ENCODE measurements around the gene PJA1. TPM values are rescaled to one million over a fixed set of nuclear protein-coding genes. Genes with fewer than 3 reads are reported as not detected.

The PJA1 gene
- total RNA-seq, 1 donor from 2014 or later: 18.6 TPM

DNA sequence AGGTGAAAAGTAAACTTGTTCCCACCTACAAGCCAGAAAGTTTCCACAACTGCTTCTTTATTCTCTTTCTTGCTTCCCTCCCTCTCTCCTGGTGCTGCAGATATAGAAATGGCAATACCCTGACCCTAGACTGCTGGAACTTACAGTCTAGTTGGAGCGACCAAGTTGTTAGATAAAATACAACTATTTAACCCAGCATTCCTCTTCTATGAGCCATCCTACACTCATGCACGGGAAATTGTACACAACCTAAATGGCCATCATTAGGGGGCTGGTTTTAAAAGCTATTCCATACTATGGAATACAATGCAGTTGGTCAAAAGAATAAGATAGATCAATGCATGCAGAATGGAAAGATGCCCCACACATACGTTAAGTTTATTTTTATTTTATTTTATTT, 41.1 kb downstream of the PJA1 start:
- no peak for DNase-seq
- no peaks in the 10 kb centered on the region for H3K9me3 Mint-ChIP-seq
- intact Hi-C loops (cut with micrococcal nuclease): no loop called here
- H3K27ac Mint-ChIP-seq: no peak overlapping the region
- ChIA-PET POLR2A (no interaction called here), CTCF (no interaction called here)
- no peaks in the 10 kb centered on the region for H3K36me3 Mint-ChIP-seq (ENCODE audit: low read depth)
- no peak for ATAC-seq (ENCODE audit: low read depth)
- peaks cover 3% of the 10 kb centered on the region for H3K27me3 Mint-ChIP-seq
- TF ChIP-seq, protein P1, sequence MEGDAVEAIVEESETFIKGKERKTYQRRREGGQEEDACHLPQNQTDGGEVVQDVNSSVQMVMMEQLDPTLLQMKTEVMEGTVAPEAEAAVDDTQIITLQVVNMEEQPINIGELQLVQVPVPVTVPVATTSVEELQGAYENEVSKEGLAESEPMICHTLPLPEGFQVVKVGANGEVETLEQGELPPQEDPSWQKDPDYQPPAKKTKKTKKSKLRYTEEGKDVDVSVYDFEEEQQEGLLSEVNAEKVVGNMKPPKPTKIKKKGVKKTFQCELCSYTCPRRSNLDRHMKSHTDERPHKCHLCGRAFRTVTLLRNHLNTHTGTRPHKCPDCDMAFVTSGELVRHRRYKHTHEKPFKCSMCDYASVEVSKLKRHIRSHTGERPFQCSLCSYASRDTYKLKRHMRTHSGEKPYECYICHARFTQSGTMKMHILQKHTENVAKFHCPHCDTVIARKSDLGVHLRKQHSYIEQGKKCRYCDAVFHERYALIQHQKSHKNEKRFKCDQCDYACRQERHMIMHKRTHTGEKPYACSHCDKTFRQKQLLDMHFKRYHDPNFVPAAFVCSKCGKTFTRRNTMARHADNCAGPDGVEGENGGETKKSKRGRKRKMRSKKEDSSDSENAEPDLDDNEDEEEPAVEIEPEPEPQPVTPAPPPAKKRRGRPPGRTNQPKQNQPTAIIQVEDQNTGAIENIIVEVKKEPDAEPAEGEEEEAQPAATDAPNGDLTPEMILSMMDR (IDR thresholded peaks at IDR 0.05): no peak
- peaks cover 2% of the 10 kb centered on the region for H3K4me1 Mint-ChIP-seq
- H3K4me3 Mint-ChIP-seq: no peak overlapping the region

DNA sequence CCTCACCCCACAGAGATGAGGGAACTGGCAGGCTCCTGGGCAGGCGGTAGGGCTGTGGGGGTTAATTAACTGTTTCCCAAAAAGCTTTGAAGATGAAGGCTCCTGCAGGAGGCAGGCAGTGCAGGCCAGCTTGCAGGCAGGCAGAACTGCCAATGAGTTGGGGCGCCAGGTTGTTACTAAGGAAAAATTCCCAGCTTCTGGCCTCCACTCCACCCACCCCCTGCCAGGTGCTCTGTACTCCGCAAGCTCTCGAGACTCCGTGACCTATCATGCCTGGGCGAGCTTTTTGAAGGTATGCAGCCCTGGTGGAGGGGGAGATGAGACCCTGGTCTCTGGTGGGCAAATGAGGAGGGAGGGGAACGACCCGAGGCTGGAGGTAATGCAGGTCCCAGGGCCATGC, 41.8 kb downstream of the PJA1 start:
- no peak overlapping the region for H3K27ac Mint-ChIP-seq
- H3K4me3 Mint-ChIP-seq: no peak overlapping the region
- DNase-seq: no peak
- POLR2A ChIA-PET: no interaction called here
- no peak for ATAC-seq (ENCODE audit: low read depth)
- CTCF ChIA-PET: no interaction called here
- peaks cover 3% of the 10 kb centered on the region for H3K27me3 Mint-ChIP-seq
- H3K9me3 Mint-ChIP-seq: no peaks in the 10 kb centered on the region
- intact Hi-C loops (cut with micrococcal nuclease): no loop called here
- TF ChIP-seq, protein P1 (IDR thresholded peaks at IDR 0.05): no peak
- peaks cover 2% of the 10 kb centered on the region for H3K4me1 Mint-ChIP-seq
- H3K36me3 Mint-ChIP-seq (ENCODE audit: low read depth): no peaks in the 10 kb centered on the region

DNA sequence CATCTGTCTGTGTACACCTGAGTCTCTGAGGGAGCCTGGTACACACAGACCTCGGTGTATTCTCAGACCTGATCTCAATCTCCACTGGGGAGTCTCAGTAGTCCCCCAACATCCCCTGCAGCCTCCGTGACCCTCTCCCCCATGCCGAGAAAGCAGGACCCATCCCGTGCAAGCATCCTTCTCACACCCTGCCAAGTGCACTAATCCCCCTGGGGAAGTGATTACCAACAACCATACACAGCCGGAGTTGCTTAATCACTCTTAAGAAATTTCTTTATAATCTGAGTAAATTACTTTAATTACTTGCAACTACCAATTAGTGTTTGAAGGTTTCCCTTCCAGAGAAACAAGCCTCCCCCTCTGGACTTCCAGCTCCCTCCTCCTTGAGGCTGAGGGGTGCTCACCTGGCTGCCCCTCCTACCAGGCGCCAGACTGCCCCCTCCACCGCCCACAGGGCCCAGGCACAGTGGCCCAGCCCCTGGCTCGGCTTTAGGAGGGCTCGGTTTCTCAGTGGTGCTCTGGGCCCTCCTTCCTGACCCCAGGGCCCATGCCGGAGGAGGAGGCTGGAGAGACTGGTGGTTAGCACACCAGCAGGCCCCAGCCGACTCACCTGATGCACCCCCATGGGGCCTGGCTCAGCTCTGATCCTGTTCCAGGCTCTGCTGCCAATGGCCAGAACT, 43.8 kb downstream of the PJA1 start:
- Mint-ChIP-seq H3K4me1 (no peaks in the 10 kb centered on the region), H3K4me3 (no peak overlapping the region), H3K27ac (no peak overlapping the region), H3K9me3 (no peaks in the 10 kb centered on the region), H3K27me3 (no peaks in the 10 kb centered on the region), H3K36me3 (ENCODE audit: low read depth) (no peaks in the 10 kb centered on the region)
- DNase-seq (no peak), ATAC-seq (ENCODE audit: low read depth) (no peak)
- TF ChIP-seq, protein P1 (IDR thresholded peaks at IDR 0.05): no peak
- CTCF ChIA-PET: no interaction called here
- intact Hi-C loops (cut with micrococcal nuclease): no loop called here
- POLR2A ChIA-PET: no interaction called here

DNA sequence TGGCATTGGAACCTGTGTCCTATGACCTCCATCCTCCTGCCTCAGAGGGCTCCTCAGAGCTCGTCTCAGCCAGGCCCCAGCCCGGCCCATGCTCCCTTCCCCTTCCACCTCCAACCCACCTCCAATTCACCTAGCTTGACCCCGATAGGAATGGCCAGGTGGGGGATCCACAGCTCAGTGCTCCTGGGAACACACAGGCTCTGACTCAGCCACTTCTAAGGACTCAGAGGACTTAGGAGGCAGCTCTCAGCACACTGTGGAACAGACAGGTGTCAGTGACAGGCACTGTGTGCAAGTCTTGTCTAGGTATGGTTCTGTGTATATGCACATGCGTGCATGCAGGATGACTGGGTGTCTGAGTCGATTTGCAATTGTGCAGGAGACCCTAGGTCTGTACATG, 44.8 kb downstream of the PJA1 start:
- Mint-ChIP-seq H3K4me3 (no peak overlapping the region), H3K4me1 (no peaks in the 10 kb centered on the region), H3K9me3 (no peaks in the 10 kb centered on the region), H3K36me3 (ENCODE audit: low read depth) (no peaks in the 10 kb centered on the region), H3K27me3 (no peaks in the 10 kb centered on the region), H3K27ac (no peak overlapping the region)
- intact Hi-C loops (cut with micrococcal nuclease): no loop called here
- ATAC-seq (ENCODE audit: low read depth): no peak
- DNase-seq: no peak
- ChIA-PET CTCF (no interaction called here), POLR2A (no interaction called here)
- TF ChIP-seq, protein P1 (IDR thresholded peaks at IDR 0.05): no peak

DNA sequence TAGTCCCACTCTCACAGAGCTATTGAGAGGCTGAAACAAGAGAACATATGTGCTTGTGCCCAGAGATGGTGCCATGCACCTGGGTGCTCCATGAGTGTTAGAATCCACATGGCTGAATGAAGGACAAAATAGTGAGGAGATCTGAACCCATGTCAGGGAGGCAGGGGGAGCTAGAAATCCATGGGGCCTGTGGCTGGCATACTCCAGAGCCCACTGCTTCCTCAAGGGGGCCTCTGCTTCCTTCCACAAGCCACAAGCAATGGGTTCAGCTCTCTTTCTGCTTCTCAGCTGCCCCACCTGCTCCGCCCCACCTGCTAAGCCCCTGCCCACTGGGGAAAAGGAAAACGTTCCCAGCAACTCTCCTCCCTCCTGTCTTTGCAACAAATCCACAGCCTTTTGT, 46.1 kb downstream of the PJA1 start:
- no peaks in the 10 kb centered on the region for H3K4me1 Mint-ChIP-seq
- DNase-seq (no peak), ATAC-seq (ENCODE audit: low read depth) (no peak)
- no peaks in the 10 kb centered on the region for H3K36me3 Mint-ChIP-seq (ENCODE audit: low read depth)
- intact Hi-C loops (cut with micrococcal nuclease): no loop called here
- H3K27me3 Mint-ChIP-seq: no peaks in the 10 kb centered on the region
- H3K4me3 Mint-ChIP-seq: no peak overlapping the region
- H3K9me3 Mint-ChIP-seq: no peaks in the 10 kb centered on the region
- H3K27ac Mint-ChIP-seq: no peak overlapping the region
- POLR2A ChIA-PET: no interaction called here
- CTCF ChIA-PET: no interaction called here
- TF ChIP-seq, protein P1 (IDR thresholded peaks at IDR 0.05): no peak

All from activated B cell treated with CpG ODN at 0.5 μM for 24 hours (primary cell).